ENCODE results near the gene NOP10.

GRCh38 chr15:34332553-34333120 is 10.3 kb downstream of the NOP10 start:
- TF ChIP-seq CTCF (conservative IDR thresholded peaks at IDR 0.05 in 1 of 2, IDR thresholded peaks at IDR 0.05 in 1 of 2; ENCODE audit: extremely low read depth in 1 of 2, insufficient read depth in 1 of 2, low read depth in 1 of 2, low read length in 2 of 2) (no peak), EZH2 (IDR thresholded peaks at IDR 0.05; ENCODE audit: borderline replicate concordance, low read length) (no peak)

Measured in mammary epithelial cell (primary cell).